Stimulated activated CD4-positive, alpha-beta T cell treated with anti-CD3 and anti-CD28 coated beads, Interleukin-1b, Interleukin-23, amount 100 ng/mL, for 24 hours (primary cell): ENCODE results near the gene WDFY4.

Experiments used
- DNase-seq, 4 experiments: peaks; one replicate each; pipeline ENCODE4 v3.0.0-alpha.2; 2020; ENCODE audit warnings: low read depth in 4 of 4, low spot score in 1 of 4

Gene WDFY4

GRCh38 chr10:48970046-48970445, 285.4 kb downstream of the WDFY4 start:
- DNase-seq, result no peak

- DNase-seq, result no peak
Measured at GRCh38 chr10:48970654-48971053, 286.0 kb downstream of the WDFY4 start.

- DNase-seq, result no peak
Measured at GRCh38 chr10:48973065-48973464, 288.4 kb downstream of the WDFY4 start.

GRCh38 chr10:48974510-48975156, 290.0 kb downstream of the WDFY4 start:
- DNase-seq, result no peak

GRCh38 chr10:48976196-48976595, 291.5 kb downstream of the WDFY4 start:
- DNase-seq, result no peak

- no peak for DNase-seq
Measured at GRCh38 chr10:48978318-48978717, 293.6 kb downstream of the WDFY4 start.

GRCh38 chr10:48981310-48981907, 296.7 kb downstream of the WDFY4 start:
- DNase-seq, result peak in 2 of 4 experiments; percentile 12 to 13

- no peak for DNase-seq
Measured at GRCh38 chr10:48982584-48982983, 297.9 kb downstream of the WDFY4 start.

- no peak for DNase-seq
Measured at GRCh38 chr10:48983648-48984351, 299.1 kb downstream of the WDFY4 start.

- DNase-seq, result no peak
Measured at GRCh38 chr10:48985621-48986158, 301.0 kb downstream of the WDFY4 start.

- DNase-seq, result no peak
Measured at GRCh38 chr10:48990226-48990625, 305.6 kb downstream of the WDFY4 start.

GRCh38 chr10:48993627-48994026, 309.0 kb downstream of the WDFY4 start:
- DNase-seq, result no peak

GRCh38 chr10:48996329-48996728, 311.7 kb downstream of the WDFY4 start:
- DNase-seq, result no peak

- no peak for DNase-seq
Measured at GRCh38 chr10:48999346-48999745, 314.7 kb downstream of the WDFY4 start.

- no peak for DNase-seq
Measured at GRCh38 chr10:49000437-49001398, 316.0 kb downstream of the WDFY4 start.

GRCh38 chr10:49001402-49001801, 316.7 kb downstream of the WDFY4 start:
- DNase-seq, result no peak

GRCh38 chr10:49001870-49002672, 317.4 kb downstream of the WDFY4 start:
- no peak for DNase-seq

GRCh38 chr10:49005270-49005669, 320.6 kb downstream of the WDFY4 start:
- no peak for DNase-seq

GRCh38 chr10:49007129-49007528, 322.5 kb downstream of the WDFY4 start:
- no peak for DNase-seq

GRCh38 chr10:49008091-49008490, 323.4 kb downstream of the WDFY4 start:
- no peak for DNase-seq
